Hematopoietic multipotent progenitor cell treated with erythropoietin and hydrocortisone succinate and interleukin-3 and kit ligand, for 8 days (in vitro differentiated cells): Measurements from ENCODE around the gene SLC39A11.

Experiments used
- DNase-seq: peaks from one replicate; pipeline ENCODE4 v3.0.0-alpha.2; 2015

Gene SLC39A11

DNA sequence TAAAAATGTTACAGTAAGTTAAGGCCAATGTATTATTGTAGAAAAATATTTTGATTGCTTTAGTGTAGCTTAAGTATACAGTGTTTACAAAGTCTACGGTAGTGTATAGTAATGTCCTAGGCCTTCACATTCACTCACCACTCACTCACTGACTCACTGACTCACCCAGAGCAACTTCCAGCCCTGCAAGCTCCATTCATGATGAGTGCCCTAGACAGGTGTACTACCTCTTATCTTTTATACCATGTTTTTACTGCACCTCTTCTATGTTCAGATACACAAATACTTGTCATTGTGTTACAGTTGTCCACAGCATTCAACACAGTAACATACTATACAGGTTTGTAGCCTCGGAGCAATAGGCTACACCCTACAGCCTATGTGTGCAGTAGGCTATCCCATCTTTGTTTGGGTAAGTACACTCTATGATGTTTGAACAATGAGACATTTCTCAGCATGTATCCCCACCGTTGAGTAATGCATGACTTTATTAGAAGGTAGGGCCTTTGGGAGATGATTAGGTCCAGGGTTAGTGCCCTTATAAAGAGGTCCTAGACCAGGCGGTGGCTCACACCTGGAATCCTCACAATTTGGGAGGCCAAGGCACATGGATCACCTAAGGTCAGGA is 117.8 kb downstream of the SLC39A11 start:
- DNase-seq = no peak

DNA sequence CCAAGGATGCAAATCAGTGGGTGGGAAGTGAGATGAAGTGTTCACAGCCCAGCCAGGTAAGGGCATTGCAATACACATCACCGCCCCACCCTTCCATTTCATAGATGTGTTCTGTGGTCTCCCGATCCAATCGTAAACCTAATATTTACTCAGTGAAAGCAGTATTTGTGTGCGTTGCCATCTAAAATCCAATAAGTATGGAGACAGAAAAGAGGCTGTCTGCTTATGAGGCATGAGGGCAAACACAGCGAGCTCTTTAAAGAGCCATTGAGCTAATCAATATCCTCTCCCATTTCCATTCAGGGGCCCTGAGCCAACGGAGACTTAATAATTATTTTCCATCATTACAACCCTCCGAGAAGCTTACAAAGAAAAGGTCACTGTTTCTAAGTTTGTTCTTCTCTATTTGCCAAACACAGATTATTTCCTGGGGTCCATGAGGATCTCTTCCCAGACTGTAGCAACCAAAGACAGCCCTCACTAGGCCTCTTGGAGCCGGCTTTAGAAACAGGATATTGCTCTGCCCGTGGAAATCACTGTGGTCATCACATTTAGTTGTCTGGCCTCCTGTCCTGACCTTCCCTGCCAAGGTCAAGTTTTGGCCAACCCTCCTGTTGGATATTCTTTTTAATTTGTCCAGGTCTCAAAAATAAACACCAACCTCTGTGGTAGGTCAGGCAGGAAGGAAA is 120.1 kb downstream of the SLC39A11 start:
- no peak for DNase-seq

DNA sequence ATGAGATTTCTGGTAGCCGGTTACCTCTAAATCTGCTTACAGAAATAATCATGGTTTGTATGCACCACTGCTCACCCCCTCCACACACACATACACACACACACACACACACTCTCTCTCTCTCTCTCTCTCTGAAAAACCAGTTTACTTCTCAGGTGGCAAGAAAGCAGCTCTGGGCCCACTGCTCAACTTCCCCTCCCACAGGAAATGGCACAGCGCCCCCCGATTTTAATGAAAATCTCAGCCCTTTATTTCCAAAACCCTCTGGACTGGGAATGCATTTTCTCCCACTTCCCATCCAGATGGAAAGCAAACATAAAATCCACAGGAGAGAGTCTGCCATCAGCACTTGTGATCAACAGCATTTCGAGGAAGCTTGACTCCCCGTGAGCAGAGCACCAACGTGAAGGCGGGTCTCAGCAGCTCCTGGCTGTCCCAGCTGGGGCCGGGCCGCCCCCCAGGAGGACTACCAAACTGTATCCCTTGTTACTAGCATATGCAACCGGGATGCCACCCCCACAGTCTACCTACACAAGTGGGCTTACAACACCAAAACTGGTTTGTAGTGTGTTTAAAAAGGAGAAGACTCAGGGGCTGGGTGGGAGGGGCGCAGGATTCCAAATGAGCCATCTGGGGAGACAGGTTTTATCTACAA is 121.1 kb downstream of the SLC39A11 start:
- DNase-seq = no peak

DNA sequence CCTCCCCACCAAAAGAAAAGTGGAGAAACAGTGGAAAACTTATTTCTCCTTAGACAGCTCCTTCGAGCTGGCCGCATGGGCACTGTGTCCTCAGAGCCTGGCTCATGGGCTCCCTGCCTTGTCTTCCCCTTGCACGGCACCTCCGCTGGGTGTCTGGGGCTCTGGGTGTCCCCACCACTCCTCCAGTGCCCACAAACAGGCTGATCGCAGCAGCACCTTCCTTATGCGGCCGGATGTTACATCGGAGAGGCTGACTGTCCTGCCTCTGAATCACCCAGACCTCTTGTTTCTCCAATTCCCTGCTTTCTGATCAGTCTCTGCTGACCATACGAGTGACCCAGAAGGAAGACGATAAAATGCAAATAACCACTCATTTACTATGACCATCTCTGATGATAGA is 121.7 kb downstream of the SLC39A11 start:
- no peak for DNase-seq

DNA sequence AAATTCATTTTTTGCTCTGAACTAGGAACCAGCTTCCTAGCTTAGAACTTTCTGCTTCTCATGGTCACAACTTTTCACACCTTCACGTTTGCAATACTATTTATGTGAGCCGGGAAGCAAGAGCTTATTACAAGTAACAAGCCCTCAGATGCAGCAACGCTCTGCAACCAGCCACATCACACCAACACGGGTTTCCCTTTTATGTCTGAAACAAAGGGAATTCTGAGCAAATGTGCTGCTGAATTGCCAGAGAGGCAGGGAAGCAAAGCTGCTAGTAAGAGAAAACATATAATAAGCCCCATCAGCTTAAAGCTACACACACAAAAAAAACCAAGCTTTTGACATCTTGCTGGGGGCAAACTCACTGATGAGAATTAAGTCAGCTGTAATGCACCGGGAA is 122.2 kb downstream of the SLC39A11 start:
- DNase-seq = no peak

DNA sequence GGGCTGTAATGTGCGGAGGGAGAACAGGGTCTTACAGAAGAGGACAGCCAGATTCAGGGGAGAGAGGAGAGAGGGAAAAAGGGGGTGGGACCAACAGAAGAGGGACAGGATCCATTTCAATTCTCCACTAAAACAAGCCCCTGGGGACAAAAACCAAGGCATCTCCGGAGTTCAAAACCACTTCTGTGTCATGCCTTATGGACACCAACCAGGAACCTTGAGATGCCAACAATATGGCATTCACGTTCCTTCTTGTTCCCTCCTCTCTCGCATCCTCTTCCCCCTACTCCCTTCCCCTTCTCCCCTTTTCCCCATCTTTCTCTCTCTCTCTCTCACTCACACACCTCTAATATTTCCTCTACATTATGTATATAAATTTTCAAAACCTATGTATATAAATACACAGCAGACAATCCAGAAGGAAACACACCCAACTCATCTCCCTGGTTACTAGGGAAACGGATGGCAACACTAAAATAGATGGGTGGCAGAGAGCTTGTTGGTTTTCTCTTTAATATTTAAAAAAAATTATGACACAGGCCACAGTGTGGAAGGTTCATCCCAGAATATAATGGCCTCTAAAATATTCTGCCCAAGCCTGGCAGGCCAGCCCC is 123.1 kb downstream of the SLC39A11 start:
- DNase-seq = no peak

DNA sequence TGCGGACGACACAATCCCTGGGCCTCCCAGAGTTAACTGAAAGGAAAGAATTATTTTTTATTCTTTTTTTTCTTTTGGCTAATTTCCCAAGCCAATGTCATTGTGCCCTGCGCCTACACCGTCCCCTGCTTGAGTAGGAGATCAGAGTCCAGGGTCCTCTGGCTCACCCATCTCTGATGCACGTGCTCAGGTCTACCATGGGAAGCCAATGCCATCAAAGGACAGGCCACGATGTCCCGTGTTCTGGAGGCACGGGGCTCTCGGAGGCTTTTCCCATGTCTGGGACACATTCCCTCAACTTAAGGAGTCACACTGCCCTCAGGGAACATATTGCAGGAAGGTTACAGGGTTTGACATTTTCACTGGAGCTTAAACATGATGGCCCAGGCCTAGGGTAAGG is 123.7 kb downstream of the SLC39A11 start:
- DNase-seq = no peak

DNA sequence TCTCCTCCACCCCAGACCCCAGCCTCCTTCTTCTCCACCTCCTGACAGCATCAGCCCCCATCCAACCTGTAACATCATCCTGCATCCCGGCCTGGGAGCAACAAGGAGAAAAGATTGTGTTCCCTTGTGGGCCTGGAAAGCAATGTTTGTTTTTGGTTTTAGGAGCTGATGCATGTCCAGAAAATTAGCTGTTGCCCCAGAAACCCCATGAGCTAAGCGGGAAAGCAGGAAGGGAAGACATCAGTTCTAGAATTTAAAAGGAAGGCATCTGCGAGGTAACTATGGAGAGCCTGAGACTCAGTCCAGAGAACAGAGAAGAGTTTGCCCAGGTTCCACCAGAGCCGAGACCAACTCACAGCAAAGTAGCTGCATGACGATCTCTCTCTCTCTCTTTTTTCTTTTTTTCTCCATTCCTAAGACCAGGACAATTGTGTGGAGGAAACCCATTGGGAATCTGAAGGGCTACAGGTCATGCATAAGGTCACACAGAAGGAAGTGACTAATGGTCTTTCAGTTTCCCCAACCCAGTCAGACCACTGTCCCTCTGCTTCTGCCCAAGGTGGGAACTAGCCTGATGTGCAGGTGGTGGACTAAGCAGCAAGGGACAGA is 124.4 kb downstream of the SLC39A11 start:
- no peak for DNase-seq

DNA sequence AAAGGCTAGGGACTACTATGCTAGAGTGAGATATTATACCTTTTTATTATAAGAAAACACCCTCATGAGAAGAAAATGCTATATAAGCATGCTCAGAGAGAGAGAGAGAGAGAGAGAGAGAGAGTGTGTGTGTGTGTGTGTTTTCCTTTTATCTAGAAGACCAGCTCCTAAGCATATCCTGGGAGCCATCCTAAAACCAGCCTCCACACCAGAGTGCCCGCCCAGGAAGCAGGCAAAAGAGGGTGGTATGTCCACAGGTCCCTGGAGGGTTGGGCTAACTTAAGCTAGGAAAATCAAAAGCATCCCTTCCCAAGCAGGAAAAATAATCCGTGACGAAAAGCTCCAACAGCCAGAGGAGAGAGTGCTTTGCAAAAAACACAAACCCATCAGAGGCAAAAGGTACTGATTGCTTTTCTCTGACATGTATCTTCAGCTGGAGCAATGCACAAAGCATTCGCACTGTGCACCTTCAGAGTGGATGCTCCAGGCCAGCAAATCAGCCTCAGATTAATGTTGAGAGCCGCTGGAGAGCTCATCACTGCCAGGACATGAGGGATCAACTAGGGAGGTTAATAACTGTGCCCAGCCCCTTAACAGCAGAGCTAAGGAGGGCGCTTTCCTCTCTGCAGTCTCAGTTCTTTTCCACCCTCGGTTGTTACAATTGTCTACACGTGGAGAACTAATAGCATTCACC is 125.1 kb downstream of the SLC39A11 start:
- DNase-seq = no peak

DNA sequence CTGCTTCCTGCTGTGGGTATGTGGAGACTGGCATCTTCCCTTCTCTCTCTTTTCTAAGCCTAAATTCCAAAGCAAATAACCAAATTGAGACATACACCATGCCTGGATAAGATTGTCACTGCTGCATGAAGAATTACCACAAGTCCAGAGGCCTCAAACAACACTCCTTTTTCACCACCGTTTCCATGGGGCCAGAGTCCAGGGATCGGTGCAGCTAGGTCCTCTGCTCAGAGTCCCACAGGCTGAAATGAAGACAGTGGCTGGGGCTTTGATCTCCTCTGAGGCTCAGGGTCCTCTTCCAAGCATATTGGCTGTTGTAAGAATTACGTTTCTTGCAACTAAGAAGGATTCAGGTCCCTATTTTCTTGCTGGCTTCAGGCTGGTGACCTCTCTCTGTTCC is 130.4 kb downstream of the SLC39A11 start:
- no peak for DNase-seq

DNA sequence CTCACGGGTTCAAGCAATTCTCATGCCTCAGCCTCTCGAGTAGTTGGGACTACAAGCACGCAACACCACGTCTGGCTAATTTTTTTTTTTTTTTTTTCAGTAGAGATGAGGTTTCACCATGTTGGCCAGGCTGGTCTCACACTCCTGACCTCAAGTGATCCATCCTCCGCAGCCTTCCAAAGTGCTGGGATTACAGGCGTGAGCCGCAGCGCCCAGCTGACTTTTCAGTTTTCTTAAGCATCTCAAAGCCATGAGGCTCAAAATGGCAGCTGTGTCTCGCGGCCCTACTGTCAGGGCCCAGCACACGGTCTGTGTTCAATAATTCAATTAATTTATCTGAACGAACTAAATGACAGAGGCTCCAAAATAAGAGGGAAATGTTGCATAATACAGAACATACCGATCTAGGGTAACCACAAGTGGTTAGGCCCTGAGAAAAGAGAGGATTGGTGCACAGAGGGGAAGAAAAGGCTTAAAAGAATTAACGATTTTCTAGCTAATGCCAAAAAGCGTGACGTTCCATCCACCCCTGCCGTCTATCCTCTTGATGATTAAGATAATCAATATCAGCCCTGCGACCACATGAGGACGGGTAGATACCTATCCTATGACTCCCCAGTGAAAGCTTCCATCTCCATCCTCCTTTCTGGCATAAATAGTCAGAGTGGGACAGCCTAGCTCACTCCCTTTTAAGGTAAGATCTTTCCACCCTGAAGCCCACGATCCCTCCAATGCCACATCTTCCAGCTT is 136.9 kb downstream of the SLC39A11 start:
- no peak for DNase-seq

DNA sequence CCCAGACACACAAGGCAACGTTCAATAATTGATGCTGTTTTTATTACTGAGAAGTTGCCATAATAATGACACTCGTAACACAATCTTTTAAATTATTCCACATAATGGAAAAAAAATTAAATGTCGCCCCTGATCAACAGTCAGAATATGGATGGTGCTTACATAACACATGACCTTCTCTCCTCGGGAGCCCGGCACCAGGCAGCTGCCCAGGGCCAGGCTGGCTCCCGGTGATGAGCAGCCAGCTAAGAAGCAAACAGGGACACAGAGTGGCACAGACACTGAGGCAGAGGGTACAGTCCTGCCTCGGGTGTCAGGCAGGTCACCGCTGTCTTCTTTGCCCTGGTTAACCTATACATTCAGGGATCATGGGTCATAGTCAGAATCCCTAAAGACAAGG is 137.9 kb downstream of the SLC39A11 start:
- no peak for DNase-seq

DNA sequence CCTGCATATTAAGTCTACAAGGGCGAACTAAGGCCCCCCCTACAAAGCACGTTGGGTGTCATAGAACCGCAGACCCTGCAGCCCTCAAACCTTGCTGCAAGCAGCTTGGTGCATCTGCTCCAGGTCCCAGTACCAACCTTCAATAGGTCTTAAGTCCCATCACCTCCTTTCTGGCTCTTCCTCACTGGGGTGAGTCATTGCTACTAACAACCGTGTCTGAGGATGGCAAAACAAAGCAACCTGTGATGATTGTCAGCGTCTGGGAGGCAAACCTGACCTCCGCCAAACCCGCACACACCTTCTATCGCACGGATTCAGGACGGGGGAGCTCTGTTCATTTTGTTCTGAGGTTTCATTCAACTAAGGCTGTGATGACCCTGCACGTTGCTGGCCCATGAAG is 138.9 kb downstream of the SLC39A11 start:
- no peak for DNase-seq

DNA sequence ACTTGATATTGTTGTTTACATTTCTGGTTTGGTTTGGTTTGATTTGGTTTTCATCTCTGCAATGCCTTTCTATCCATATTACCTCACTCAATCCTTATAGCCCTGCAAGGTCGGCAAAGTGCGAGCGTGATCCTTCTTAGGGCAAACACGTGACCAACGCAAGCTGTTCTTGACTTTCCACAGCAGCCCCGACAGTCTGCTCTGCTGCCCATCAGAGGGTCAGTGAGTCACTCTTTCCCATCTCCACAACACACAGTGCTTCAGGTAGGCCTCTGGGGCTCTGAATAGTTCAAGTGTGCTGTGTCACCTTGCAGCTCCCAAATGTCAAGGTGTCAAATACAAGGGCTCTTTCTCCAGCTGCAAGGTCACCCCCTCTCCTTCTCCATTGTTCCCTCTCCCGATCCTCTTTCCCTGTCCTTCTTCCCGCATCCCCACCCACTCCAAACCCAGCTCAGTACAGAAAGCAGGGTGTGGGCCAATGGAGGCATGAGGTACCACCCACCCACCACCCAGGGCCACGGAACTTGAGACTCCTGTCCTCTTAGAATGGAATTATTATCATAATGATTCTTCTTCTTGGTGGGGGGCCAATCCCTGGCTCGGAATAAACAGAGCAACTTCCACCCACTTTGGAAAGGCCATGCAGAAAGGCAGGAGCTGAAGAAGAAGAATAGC is 139.7 kb downstream of the SLC39A11 start:
- no peak for DNase-seq

DNA sequence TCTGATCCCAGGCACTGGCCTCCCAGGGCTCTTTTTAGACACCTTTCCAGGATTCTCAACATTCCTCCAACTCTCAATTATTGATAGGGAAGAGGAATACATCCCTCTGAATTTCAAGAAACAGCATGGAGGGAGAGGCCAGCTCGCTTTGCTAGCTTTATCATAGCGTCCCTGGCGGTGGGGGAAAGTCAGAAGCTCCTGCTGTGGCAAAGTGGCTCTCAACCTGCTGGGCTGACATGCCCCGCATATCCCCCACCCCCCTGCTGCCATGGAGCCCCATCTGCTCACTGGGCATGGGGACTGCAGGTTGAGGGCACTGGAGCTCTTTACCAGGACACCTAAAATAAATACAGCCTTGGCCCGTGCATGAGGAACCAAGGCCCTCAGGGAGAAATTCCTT is 140.3 kb downstream of the SLC39A11 start:
- no peak for DNase-seq

DNA sequence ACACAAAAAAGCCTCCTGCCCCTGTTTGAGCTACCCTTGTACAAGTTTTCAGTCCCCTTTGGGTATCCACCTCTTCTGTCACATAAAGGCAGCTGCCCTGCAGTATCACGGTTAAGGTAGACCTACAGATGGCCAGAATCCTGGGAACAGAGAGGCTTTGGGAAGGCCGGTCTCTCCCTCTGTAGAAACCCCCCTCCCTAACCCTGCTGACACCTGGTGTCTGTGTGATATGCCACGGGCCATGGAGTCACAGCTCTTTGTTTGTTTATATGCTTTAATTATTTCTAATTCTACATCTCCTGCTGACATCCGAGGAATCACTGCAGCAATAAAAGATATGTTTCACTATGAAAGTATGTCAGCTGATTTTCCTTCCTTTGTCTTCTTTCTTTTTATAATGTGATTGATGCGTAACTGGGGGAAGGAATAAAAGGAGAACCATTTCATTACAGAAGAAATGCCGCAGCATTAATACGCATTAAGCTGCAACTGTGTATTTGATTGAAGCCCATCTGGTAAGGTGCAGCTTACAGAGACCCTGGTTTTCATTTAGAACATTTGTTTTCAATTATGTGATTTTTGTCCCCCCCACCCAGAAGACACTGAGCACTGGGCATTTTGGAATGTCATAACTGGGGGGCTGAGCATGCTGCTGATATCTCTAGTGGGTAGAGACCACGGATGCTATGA is 142.1 kb downstream of the SLC39A11 start:
- no peak for DNase-seq

DNA sequence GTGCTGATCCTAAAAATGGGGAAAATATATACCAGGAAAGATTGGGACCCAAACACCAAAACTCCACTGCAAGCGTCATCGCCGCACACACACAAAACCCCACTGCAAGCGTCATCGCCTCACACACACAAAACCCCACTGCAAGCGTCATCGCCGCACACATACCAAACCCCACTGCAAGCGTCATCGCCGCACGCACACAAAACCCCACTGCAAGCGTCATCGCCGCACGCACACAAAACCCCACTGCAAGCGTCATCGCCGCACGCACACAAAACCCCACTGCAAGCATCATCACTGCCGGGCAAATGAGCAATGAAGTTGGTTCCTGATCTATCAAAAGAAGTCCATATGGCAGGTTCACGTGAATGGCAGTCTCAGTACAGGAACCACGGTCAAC is 144.4 kb downstream of the SLC39A11 start:
- no peak for DNase-seq

DNA sequence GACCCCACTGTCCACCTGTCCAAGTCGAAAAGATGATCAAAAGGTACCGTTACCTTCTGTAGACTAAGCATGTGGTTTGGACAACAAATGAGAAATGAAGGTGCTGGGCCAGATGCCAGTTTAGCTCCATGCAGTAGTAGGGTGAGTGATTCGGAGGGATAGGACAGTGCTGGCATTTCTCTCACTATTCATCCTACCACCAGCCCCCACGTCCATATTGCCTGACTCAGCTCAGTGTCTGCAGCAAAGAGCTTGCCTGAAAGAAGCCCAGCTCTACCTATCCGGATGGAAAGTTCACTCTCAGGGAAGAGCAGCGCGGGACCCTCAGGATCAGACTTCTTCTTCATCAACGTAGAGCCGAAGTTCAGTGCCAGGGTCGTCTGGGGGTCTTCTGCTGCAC is 145.0 kb downstream of the SLC39A11 start:
- DNase-seq = no peak

DNA sequence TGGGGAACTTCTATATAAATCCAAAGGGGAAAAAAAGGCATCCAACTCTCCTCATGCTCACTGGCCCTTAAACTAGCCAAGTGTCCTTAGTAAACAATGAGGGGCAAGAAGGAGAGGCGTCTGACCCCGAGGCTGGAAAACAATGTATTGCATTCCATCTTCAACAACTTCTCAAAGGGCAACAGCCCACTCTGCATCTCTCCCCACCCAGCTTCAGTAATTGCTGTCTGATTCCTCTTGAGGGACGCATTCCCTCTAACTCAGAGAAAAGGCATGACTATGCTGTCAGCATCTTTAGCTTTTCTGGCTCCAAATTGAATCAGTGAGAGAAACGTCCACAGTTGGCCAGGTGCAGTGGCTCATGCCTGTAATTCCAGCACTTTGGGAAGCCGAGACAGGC is 145.8 kb downstream of the SLC39A11 start:
- DNase-seq = no peak

DNA sequence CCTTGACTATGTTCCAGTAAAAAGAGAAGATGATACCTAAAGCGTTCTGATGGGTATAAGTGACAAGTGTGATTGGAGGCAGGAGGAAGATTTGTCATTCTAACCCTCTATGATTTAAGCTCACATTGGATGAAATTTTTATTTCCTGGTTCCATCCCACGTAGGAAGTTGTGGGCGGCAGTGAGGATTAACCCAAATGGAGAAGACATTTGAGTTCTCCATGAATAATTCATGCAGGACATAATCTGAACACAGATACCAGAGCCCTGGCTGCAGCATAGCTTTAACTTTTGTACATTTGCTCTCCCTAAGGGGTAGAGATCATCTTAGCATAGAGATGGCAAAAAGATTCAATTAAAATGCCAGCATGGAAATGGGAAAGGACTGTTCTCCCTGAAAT is 146.3 kb downstream of the SLC39A11 start:
- no peak for DNase-seq

DNA sequence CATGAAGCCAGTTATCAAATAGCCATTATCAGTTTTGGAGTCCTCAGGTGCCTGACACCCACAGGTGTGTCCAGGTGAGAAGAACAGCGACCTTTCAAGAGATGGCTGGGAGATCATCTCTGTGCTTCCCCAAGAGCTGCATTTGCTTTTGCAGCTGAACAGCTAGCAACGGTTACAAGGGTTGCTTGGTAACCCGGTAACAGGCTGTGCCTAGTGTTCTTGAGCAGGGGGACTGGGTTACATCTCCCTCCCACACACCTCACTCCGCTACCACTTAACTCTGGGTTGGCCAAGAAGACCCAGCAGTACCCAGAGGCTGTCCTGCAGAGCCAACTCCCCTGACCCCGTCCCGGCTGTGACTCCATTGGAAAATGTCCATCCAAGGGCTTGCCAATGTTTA is 147.0 kb downstream of the SLC39A11 start:
- no peak for DNase-seq
